GM12878 (cell line): ENCODE measurements around the gene LARGE1. TPM values are rescaled to one million over a fixed set of nuclear protein-coding genes. Genes with fewer than 3 reads are reported as not detected.

Experiments
- ATAC-seq: fragments of 200-7000 bp; cut with Tn5 transposase; 3 replicates; pipeline ENCODE4 v1.9.1; 2020; ENCODE audit warnings: mild to moderate bottlenecking, moderate library complexity
- BruUV-seq: library from RNA; stranded (reverse); fragments of 400-500 nt; replicated peaks from 2 replicates; lab custom pipeline; 2021; lab: Mats Ljungman, UMichigan
- CTCF ChIA-PET: fragments of 300-600 bp; sonication (Branson Sonifier 250); formaldehyde crosslinking; extraction: SDS; loops from one replicate; lab custom pipeline; 2021; ENCODE audit warnings: inconsistent platforms; lab: Yijun Ruan, JAX
- POLR2A ChIA-PET: fragments of 350-600 bp; formaldehyde crosslinking; extraction: SDS; loops from one replicate; lab custom pipeline; 2021; ENCODE audit warnings: inconsistent platforms; lab: Charles Lee
- RAD21 ChIA-PET: fragments of 300-600 bp; sonication (Branson Sonifier 250); formaldehyde crosslinking; loops from one replicate; lab custom pipeline; 2023; ENCODE audit warnings: antibody characterized with exemption; ENCODE audit not compliant: unreplicated experiment; lab: Charles Lee
- SMC1A ChIA-PET: fragments of 300-600 bp; sonication (Branson Sonifier 250); formaldehyde crosslinking; loops from one replicate; lab custom pipeline; 2023; ENCODE audit not compliant: unreplicated experiment, uncharacterized antibody; lab: Charles Lee
- DNase-seq: peaks from one replicate; pipeline ENCODE4 v3.0.0-alpha.2; 2011; ENCODE audit warnings: low read depth, low spot score
- FAIRE-seq: peaks from 3 replicates; lab custom pipeline; 2011; peaks lifted over from hg19 to GRCh38; lab: Jason Lieb, UNC
- H2AFZ ChIP-seq: 2 replicates; pipeline ENCODE4 v1.6.0; 2011; ENCODE audit warnings: low read depth, low read length, control low read depth; ENCODE audit not compliant: control insufficient read depth
- H3K27ac ChIP-seq: 2 replicates; pipeline ENCODE4 v1.5.1; 2011; ENCODE audit warnings: control low read depth; ENCODE audit not compliant: control insufficient read depth, insufficient read depth
- H3K27me3 ChIP-seq, 2 experiments: replicated peaks in 1 of 2; 2 replicates each; pipeline versions ENCODE4 v1.6.0 to v1.6.1; 2011; ENCODE audit warnings: low read length in 1 of 2; ENCODE audit not compliant: control insufficient read depth in 2 of 2, insufficient read depth in 2 of 2
- H3K36me3 ChIP-seq, 2 experiments: 2 replicates each; pipeline ENCODE4 v1.5.1; 2011; ENCODE audit warnings: low read length in 1 of 2; ENCODE audit not compliant: control insufficient read depth in 2 of 2, insufficient read depth in 2 of 2
- H3K4me1 ChIP-seq: 2 replicates; pipeline ENCODE4 v1.6.1; 2011; ENCODE audit warnings: mild to moderate bottlenecking, low read length, moderate library complexity, mixed read lengths; ENCODE audit not compliant: control insufficient read depth, insufficient read depth
- H3K4me2 ChIP-seq: 2 replicates; pipeline ENCODE4 v1.6.0; 2011; ENCODE audit warnings: control low read depth; ENCODE audit not compliant: control insufficient read depth, insufficient read depth
- H3K4me3 ChIP-seq: fragments of 200-600 bp; sonication (generic); 2 replicates; pipeline ENCODE4 v1.5.1; 2016
- H3K79me2 ChIP-seq: 2 replicates; pipeline ENCODE4 v1.6.0; 2011; ENCODE audit warnings: low read length; ENCODE audit not compliant: control insufficient read depth, insufficient read depth
- H3K9ac ChIP-seq: 2 replicates; pipeline ENCODE4 v1.8.0; 2011; ENCODE audit warnings: low read length, control low read depth, mixed read lengths; ENCODE audit not compliant: control insufficient read depth, insufficient read depth
- H3K9me3 ChIP-seq: replicated peaks from 3 replicates; pipeline ENCODE4 v1.5.1; 2011; ENCODE audit warnings: mild to moderate bottlenecking, low read length; ENCODE audit not compliant: control insufficient read depth, insufficient read depth
- H4K20me1 ChIP-seq: 2 replicates; pipeline ENCODE4 v1.6.0; 2011; ENCODE audit not compliant: control insufficient read depth, insufficient read depth
- IKZF1 ChIP-seq: fragments of 450-650 bp; conservative IDR thresholded peaks from 2 replicates; pipeline ENCODE4 v1.6.1; 2017; ENCODE audit warnings: antibody characterized with exemption, mild to moderate bottlenecking
- IRF4 ChIP-seq: IDR thresholded peaks from 2 replicates; pipeline ENCODE4 v1.6.1; 2011; ENCODE audit warnings: low read depth, low read length
- USF2 ChIP-seq: IDR thresholded peaks from 2 replicates; pipeline ENCODE4 v1.6.1; 2011; ENCODE audit warnings: low read depth, low read length, improper control_type of control experiment, borderline replicate concordance
- WGBS: methylation state at CpG from one replicate; pipeline ENCODE4 v1.1.6; 2016; ENCODE audit warnings: low lambda C conversion rate; ENCODE audit not compliant: insufficient replicate concordance, insufficient coverage; ENCODE audit errors: missing lambda C conversion rate; 5-methylcytosine and 5-hydroxymethylcytosine counted together
- in situ Hi-C: fragments of 300-500 bp; cut with MboI; formaldehyde crosslinking; loops from 9 replicates; pipeline ENCODE4 v1.14.3; 2018; ENCODE audit warnings: mixed read lengths
- intact Hi-C: fragments of 100-400 bp; cut with micrococcal nuclease; formaldehyde crosslinking; loops from one replicate; pipeline ENCODE4 v1.14.2; 2022; ENCODE audit not compliant: unreplicated experiment
- polyA plus RNA-seq, 11 experiments: library from polyadenylated mRNA; depleted of rRNA in 4 of 11; unstranded in 6 of 11; stranded (reverse) in 5 of 11; fragments of >200 nt; fragmentation: Nextera tagmentation in 4 of 11; fragmentation: Illumina TruSeq in 1 of 11; extraction: Ambion mirVana in 4 of 11; extraction: Trizol in 1 of 11; gene quantifications; 1 replicate in 1 of 11; 2 replicates in 10 of 11; pipeline versions ENCODE4 v1.2.1 to v1.2.3, GENCODE V29; 2011 to 2016; ENCODE audit warnings: inconsistent platforms in 2 of 11, missing spikeins in 2 of 11, low read depth in 1 of 11
- total RNA-seq, 4 experiments: library from RNA; depleted of rRNA in 3 of 4; stranded (reverse); fragments of >200 nt in 3 of 4; fragmentation: Illumina TruSeq in 1 of 4; extraction: Trizol in 1 of 4; gene quantifications; 2 replicates each; pipeline versions ENCODE4 v1.2.1 to v1.2.3, GENCODE V29; 2013 to 2021

The LARGE1 gene
- total and polyA plus RNA-seq, 10 of the 15 experiments (the other 5 are each of a cell fraction or from before 2014, with no cell fraction given) = 3.2 to 41.4 (median 17.3) TPM

- Histone ChIP-seq H3K79me2 (no peaks in the 10 kb centered on the region), H3K4me2 (no peak overlapping the region), H3K9me3 (peaks cover 6% of the 10 kb centered on the region), H3K27ac (no peak overlapping the region), H4K20me1 (no peaks in the 10 kb centered on the region)
- TF ChIP-seq USF2 (no peak), IRF4 (no peak), IKZF1 (no peak)
- TF ChIP-seq, all 136 proteins: peak for 0
- WGBS = 90% methylated on average over 9 of the region's 9 CpGs
- in situ Hi-C loops = no loop called here
- no peak for DNase-seq
- FAIRE-seq = no peak
- H3K4me1 ChIP-seq = peaks cover 29% of the 10 kb centered on the region
- H3K27me3 ChIP-seq = no peaks in the 10 kb centered on the region
- SMC1A ChIA-PET = interaction anchor here (0.9 to 8.1 kb wide), 11 partner anchors 8 to 395 kb away, joined by 3 to 125 read pairs (median 6); no protein-coding TSS in a partner anchor
- no peak overlapping the region for H3K9ac ChIP-seq
- ATAC-seq = no peak
- no peaks in the 10 kb centered on the region for H3K36me3 ChIP-seq
- CTCF ChIA-PET = interaction anchor here (0.7 to 8.8 kb wide), 11 partner anchors 8 to 396 kb away, joined by 3 to 138 read pairs (median 6); no protein-coding TSS in a partner anchor
- RAD21 ChIA-PET = interaction anchor here (0.6 to 4.7 kb wide), 8 partner anchors 17 to 838 kb away, joined by 3 to 31 read pairs (median 4); no protein-coding TSS in a partner anchor
- no peak overlapping the region for H2AFZ ChIP-seq
- no TSS peak for BruUV-seq
- intact Hi-C loops = no loop called here
- H3K4me3 ChIP-seq = no peak overlapping the region
- POLR2A ChIA-PET = no interaction called here
These were observed 398.2 kb downstream of the LARGE1 start for GRCh38 chr22:33521879-33522665.
